T-helper 17 cell (primary cell): ENCODE results near the gene ANGPTL4. TPM values are rescaled to one million over a fixed set of nuclear protein-coding genes. Genes with fewer than 3 reads are reported as not detected.
"Not testable (repeated sequence)": the region's sequence is repeated elsewhere in the genome, so short reads cannot be mapped to it uniquely, and the experiment has no call there.

Source experiments
- ATAC-seq: fragments of 150-1000 bp; cut with Tn5 transposase; 2 replicates; pipeline ENCODE4 v1.10.0; 2021; ENCODE audit warnings: mild to moderate bottlenecking, moderate library complexity
- DNase-seq, 3 donors: peaks; one replicate each; pipeline versions ENCODE4 v3.0.0 to v3.0.0-alpha.2; 2020 to 2021
- H3K9me3 ChIP-seq: one replicate; pipeline ENCODE4 v1.7.0; 2013; ENCODE audit warnings: low read length, mild to moderate bottlenecking; ENCODE audit not compliant: control insufficient read depth, poor library complexity, severe bottlenecking
- H3K27ac Mint-ChIP-seq: one replicate; pipeline ENCODE4 v1.8.0; 2022; ENCODE audit warnings: mild to moderate bottlenecking, moderate library complexity, mixed read lengths
- H3K27me3 Mint-ChIP-seq: one replicate; pipeline ENCODE4 v1.8.0; 2022; ENCODE audit warnings: mixed read lengths
- H3K36me3 Mint-ChIP-seq: one replicate; pipeline ENCODE4 v1.8.0; 2022; ENCODE audit warnings: low read depth, mixed read lengths
- H3K4me1 Mint-ChIP-seq: one replicate; pipeline ENCODE4 v1.8.0; 2022; ENCODE audit warnings: mild to moderate bottlenecking, mixed read lengths
- H3K4me3 Mint-ChIP-seq: one replicate; pipeline ENCODE4 v1.8.0; 2022; ENCODE audit warnings: mild to moderate bottlenecking, moderate library complexity, mixed read lengths
- total RNA-seq, 4 donors: library from RNA in 2 of 4; stranded (reverse) in 2 of 4; gene quantifications; one replicate each; pipeline ENCODE4 v1.2.3 and lab custom pipeline; 2022 to 2026

ANGPTL4 gene
- total RNA-seq, 2 donors from 2014 or later = not detected

GRCh38 chr19:8360196-8360595 lies 3.8 kb upstream of the ANGPTL4 start:
- no peak overlapping the region for H3K4me3 Mint-ChIP-seq
- DNase-seq = no peak
- H3K4me1 Mint-ChIP-seq = peaks cover 8% of the 10 kb centered on the region
- H3K36me3 Mint-ChIP-seq = peaks cover 3% of the 10 kb centered on the region
- peaks cover 11% of the 10 kb centered on the region for H3K27me3 Mint-ChIP-seq
- ATAC-seq = no peak
- no peak overlapping the region for H3K27ac Mint-ChIP-seq
- no peaks in the 10 kb centered on the region for H3K9me3 ChIP-seq

DNA sequence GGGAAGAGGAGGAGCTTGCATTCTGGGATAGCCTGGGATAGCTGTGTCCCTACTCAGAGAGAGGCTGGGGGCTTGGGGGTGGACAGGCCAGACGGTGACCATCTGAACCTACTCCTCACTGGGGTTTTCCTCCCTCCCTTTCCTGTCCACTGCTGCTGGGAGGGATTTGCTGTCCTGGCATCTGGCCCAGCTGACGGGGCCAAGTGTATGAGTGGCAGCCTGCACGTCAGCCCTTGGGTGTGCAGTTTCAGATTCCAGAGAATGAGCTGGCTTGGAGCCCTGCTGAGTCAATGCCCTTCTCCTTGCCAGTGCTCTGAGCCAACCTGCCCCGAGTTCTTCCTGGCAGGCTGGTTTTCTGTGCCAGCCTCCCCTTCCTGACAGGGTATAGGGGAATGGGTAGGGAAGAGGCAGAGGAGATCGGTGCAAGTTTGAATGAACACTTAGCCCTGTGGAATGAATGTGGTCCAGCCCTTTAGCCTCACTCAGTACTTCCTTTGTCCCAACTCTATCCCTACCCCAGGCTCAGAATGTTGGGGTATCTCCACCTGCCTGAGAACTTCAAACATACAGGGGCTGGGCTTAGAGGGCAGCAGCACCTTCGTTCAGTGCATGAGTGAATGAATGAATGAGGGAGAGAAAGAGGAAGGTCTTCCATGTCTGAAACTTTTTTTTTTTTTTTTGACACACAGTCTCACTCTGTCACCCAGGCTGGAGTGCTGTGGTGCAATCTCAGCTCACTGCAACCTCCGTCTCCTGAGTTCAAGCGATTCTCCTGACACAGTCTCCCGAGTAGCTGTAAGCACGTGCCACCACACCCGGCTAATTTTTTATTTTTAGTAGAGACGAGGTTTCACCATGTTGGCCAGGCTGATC lies 1.8 kb upstream of the ANGPTL4 start:
- ATAC-seq (no peak), DNase-seq (no peak)
- Mint-ChIP-seq H3K4me3 (no peak overlapping the region), H3K4me1 (peaks cover 8% of the 10 kb centered on the region), H3K27me3 (peaks cover 22% of the 10 kb centered on the region), H3K36me3 (peaks cover 3% of the 10 kb centered on the region), H3K27ac (no peak overlapping the region)
- no peaks in the 10 kb centered on the region for H3K9me3 ChIP-seq

- no peak overlapping the region for H3K27ac Mint-ChIP-seq
- no peaks in the 10 kb centered on the region for H3K9me3 ChIP-seq
- H3K36me3 Mint-ChIP-seq = peaks cover 8% of the 10 kb centered on the region
- no peak overlapping the region for H3K4me3 Mint-ChIP-seq
- ATAC-seq (no peak), DNase-seq (no peak)
- peaks cover 11% of the 10 kb centered on the region for H3K4me1 Mint-ChIP-seq
- peaks cover 37% of the 10 kb centered on the region for H3K27me3 Mint-ChIP-seq
Observed at GRCh38 chr19:8366121-8366581, 2.2 kb downstream of the ANGPTL4 start.

DNA sequence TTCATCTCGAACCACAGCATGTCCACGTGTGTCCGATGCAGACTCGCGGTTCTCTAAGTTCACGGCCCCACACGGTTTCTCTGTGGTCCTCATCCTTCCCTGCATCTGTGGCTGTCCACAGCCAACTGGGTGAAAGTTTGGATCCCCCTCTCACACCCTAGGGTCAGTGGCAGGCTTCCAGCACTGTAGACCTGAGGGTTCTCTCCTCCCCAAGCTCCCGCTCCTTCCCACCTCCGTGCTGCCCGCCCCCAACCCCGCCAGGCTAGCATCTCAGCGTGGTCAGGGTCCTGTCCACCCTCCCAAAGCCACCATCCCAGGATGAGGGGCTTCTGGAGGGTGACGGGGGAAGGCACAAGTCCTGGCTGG lies 3.0 kb downstream of the ANGPTL4 start:
- no peak overlapping the region for H3K27ac Mint-ChIP-seq
- H3K4me3 Mint-ChIP-seq = no peak overlapping the region

DNA sequence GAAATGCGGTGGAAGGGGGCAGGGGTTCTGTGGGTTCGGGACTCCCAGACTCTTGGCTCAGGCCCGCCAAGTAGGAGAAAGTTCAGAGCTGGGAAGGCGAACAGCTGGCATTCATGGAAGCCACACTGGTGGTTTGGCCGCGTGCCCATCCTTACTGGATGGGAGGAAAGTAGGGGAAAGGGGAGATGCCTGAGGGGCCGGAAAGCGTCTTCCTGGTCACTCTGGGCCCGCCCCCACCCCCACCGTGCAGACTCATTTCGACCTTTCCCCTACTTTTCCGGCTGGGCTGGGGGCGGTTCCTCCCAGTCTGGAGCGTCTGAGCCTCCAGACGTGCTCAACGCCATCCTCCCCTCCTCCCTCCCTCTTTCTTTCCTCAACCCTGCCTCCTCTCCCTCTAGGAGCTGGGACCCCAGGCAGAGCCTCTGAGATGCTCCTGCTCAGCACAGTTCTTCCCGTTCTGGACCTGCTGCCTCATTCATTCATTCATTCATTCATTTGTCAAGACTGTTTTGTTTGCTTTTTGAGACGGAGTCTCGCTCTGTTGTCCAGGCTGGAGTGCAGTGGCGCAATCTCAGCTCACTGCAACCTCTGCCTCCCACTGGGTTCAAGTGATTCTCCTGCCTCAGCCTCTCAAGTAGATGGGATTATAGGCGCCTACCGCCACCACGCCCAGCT lies 3.5 kb downstream of the ANGPTL4 start:
- ATAC-seq = no peak
- H3K4me1 Mint-ChIP-seq = peaks cover 11% of the 10 kb centered on the region
- peaks cover 33% of the 10 kb centered on the region for H3K27me3 Mint-ChIP-seq
- peaks cover 8% of the 10 kb centered on the region for H3K36me3 Mint-ChIP-seq
- no peak overlapping the region for H3K27ac Mint-ChIP-seq
- no peak overlapping the region for H3K4me3 Mint-ChIP-seq
- no peak for DNase-seq
- no peaks in the 10 kb centered on the region for H3K9me3 ChIP-seq

More for the DNA sequence above, 3.0 kb downstream of the ANGPTL4 start:
- Mint-ChIP-seq H3K4me1 (peaks cover 11% of the 10 kb centered on the region), H3K36me3 (peaks cover 8% of the 10 kb centered on the region), H3K27me3 (peaks cover 34% of the 10 kb centered on the region)
- H3K9me3 ChIP-seq = no peaks in the 10 kb centered on the region
- no peak for ATAC-seq
- no peak for DNase-seq

DNA sequence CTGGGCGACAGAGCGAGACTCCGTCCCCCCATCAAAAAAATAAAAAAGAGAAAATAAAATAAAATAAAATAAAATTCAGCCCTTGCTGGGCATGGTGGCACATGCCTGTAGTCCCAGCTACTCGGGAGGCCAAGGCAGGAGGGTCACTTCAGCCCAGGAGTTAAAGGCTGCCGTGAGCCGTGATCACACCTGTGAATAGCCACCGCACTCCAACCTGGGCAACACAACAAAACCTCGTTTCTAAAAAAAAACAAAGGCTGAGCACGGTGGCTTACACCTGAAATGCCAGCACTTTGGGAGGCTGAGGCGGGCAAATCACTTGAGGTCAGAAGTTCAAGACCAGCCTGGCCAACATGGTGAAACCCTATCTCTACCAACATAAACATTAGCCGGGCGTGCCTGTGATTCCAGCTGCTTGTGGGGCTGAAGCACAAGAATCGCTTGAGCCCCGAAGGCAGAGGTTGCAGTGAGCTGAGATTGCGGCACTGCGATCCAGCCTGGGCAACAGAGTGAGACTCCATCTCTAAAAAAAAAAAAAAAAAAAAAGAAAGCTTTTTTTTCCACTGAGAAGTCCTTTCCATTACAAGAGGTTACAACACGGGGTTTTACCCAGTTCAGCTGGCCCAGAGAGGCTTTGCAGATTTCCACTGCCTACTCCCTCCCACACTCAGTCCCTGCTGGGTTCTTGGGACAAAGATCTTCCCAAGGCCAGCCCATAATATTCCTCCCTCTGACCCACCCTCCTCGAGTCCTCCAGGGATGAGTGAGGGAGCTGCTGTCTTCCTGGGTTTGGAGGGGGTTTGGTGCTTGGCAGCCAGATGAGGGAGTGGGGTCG lies 6.4 kb downstream of the ANGPTL4 start:
- Mint-ChIP-seq H3K27me3 (peaks cover 25% of the 10 kb centered on the region), H3K4me1 (peaks cover 3% of the 10 kb centered on the region), H3K4me3 (no peak overlapping the region), H3K36me3 (peaks cover 8% of the 10 kb centered on the region), H3K27ac (no peak overlapping the region)
- no peak for DNase-seq
- ATAC-seq = no peak
- H3K9me3 ChIP-seq = no peaks in the 10 kb centered on the region

DNA sequence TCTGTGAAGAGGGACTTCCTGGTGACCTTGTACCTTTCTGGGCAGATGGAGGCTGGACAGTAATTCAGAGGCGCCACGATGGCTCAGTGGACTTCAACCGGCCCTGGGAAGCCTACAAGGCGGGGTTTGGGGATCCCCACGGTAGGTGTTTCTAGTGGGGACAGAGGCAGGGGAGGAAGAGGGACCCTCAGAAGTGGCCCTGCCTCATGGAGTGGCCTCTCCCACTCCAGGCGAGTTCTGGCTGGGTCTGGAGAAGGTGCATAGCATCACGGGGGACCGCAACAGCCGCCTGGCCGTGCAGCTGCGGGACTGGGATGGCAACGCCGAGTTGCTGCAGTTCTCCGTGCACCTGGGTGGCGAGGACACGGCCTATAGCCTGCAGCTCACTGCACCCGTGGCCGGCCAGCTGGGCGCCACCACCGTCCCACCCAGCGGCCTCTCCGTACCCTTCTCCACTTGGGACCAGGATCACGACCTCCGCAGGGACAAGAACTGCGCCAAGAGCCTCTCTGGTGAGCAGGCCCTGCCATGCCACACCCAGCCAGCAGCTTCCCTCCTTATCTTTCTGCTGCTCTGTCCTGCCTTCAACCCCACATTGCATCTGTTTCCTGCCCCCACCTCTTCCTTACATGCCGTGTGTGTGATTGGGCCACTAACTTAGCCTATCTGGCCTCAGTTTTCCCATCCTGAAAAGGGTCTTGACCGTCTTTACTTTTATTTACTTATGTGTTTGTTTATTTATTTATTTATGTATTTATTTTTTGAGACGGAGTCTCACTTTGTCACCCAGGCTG lies 7.3 kb downstream of the ANGPTL4 start:
- H3K27me3 Mint-ChIP-seq = peaks cover 19% of the 10 kb centered on the region
- no peaks in the 10 kb centered on the region for H3K9me3 ChIP-seq
- no peak overlapping the region for H3K4me3 Mint-ChIP-seq
- DNase-seq = no peak
- ATAC-seq = no peak
- no peak overlapping the region for H3K27ac Mint-ChIP-seq
- peaks cover 8% of the 10 kb centered on the region for H3K36me3 Mint-ChIP-seq
- peaks cover 3% of the 10 kb centered on the region for H3K4me1 Mint-ChIP-seq

- DNase-seq = no peak
- Mint-ChIP-seq H3K4me1 (peaks cover 6% of the 10 kb centered on the region), H3K27ac (no peak overlapping the region), H3K36me3 (peaks cover 3% of the 10 kb centered on the region), H3K4me3 (no peak overlapping the region), H3K27me3 (no peaks in the 10 kb centered on the region)
- no peak for ATAC-seq
- no peaks in the 10 kb centered on the region for H3K9me3 ChIP-seq
Observed at GRCh38 chr19:8373867-8374813, 10.2 kb downstream of the ANGPTL4 start.

- ATAC-seq, H3K9me3 ChIP-seq, H3K27ac Mint-ChIP-seq, H3K27me3 Mint-ChIP-seq, H3K36me3 Mint-ChIP-seq, DNase-seq, H3K4me3 Mint-ChIP-seq, H3K4me1 Mint-ChIP-seq: not testable (repeated sequence)
Observed at GRCh38 chr19:8375766-8376165, 11.8 kb downstream of the ANGPTL4 start.

DNA sequence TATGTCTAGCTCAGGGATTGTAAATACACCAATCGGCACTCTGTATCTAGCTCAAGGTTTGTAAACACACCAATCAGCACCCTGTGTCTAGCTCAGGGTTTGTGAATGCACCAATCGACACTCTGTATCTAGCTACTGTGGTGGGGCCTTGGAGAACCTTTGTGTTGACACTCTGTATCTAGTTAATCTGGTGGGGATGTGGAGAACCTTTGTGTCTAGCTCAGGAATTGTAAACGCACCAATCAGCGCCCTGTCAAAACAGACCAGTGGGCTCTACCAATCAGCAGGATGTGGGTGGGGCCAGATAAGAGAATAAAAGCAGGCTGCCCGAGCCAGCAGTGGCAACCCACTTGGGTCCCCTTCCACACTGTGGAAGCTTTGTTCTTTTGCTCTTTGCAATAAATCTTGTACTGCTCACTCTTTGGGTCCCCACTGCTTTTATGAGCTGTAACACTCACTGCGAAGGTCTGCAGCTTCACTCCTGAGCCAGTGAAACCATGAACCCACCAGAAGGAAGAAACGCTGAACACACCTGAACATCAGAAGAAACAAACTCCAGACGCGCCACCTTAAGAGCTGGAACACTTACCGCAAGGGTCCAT lies 12.5 kb downstream of the ANGPTL4 start:
- H3K9me3 ChIP-seq, H3K27me3 Mint-ChIP-seq, H3K4me1 Mint-ChIP-seq, DNase-seq, ATAC-seq, H3K27ac Mint-ChIP-seq, H3K4me3 Mint-ChIP-seq, H3K36me3 Mint-ChIP-seq: not testable (repeated sequence)

DNA sequence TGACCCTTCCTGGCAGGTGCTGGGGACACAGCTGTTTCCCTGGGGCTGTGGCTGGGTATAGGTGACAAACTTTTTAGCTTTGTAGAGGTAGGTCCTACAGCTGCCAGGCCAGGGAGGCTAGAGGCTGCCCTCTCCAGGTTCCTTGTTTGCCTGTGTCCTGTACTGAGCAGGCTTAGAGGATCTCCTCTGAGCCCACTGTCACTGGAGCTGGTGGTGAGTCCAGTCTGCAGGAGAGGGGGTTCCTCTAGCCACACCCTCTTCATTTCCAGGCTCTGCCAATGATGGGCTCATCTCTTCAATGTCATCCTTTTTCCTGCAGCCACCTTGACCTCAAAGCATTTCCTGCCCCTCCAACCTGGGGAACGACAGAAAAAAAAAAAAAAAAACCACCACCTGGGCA lies 13.6 kb downstream of the ANGPTL4 start:
- DNase-seq = no peak
- H3K9me3 ChIP-seq = no peaks in the 10 kb centered on the region
- peak overlapping the region; percentile 49 for H3K27ac Mint-ChIP-seq
- H3K4me3 Mint-ChIP-seq = peak overlapping the region; percentile 50
- H3K4me1 Mint-ChIP-seq = peaks cover 6% of the 10 kb centered on the region
- ATAC-seq = no peak
- H3K36me3 Mint-ChIP-seq = peaks cover 3% of the 10 kb centered on the region
- H3K27me3 Mint-ChIP-seq = no peaks in the 10 kb centered on the region
